ENCODE results near the gene MET. TPM values are rescaled to one million over a fixed set of nuclear protein-coding genes. Genes with fewer than 3 reads are reported as not detected.

The MET gene
- polyA plus RNA-seq, 2 donors, result 1.2 to 2.1 TPM

DNA sequence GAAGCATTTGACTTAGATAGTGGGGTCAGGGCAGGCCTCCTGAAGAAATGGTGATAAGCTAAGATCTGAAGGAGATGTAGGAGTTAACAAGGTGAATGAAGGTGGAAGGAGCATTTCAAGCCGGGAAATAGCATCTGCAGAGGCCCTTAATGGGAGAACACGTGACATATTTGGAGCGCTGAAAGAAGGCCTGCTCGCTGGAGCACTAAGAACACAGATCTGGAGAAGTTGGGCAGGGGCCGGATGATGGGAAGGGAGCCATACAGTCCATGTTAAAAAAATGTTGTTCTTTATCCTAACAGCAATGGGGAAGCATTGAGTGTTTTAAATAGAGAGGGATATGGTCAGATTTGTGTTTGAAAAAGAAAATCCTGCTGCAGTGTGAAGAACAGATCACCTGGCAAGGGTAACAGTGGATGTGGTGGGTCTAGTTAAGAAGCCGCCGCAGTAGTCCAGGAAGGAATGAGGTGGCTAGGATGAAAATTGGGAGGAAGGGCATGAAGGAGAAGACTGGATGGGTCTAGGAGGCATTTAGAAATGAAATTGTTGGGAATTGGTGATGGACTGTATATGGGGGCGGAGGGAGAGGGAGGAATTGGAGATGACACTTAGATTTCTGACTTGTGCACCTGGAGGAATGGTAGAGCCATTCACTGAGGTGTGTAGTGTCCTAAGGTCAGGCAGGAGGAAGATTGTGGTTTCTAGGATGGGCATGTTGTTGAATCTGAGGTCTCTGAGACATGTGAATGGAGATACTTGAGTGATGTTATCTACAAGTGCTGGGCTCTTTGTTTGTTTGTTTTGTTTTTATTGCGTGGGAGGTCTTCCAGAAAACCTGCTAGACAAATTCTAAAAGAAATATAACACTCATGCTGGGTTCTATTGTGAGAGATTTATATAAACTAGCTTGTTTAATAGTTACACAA, 58.4 kb downstream of the MET start:
- H3K4me1 ChIP-seq (ENCODE audit: control insufficient read depth in 2 of 2, insufficient read depth in 2 of 2, low read length in 1 of 2), result no peaks in the 10 kb centered on the region
- WGBS, 2 donors, result 94 to 96% methylated on average over 9 of the region's 9 CpGs

DNA sequence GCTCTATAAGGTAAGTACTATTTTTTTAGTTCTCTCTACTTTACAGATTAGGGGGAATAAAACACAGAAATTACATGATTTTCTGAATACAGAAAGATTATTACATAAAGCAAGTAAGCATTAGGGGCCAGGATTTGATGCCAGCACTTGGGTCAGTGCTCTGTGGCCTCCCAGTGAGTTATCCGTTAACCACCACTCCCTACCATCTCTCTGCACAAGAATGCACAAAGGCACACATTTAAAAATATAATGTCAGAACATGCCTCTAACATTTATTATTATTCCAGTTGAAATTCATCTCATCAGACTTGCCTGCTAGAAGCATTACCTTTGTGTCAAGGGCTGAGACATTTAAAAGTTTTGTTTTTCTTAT, 59.0 kb downstream of the MET start:
- Histone ChIP-seq H3K9me3 (ENCODE audit: control insufficient read depth in 2 of 2, insufficient read depth in 1 of 2, low read depth in 1 of 2, low read length in 1 of 2) (no peaks in the 10 kb centered on the region), H3K4me3 (ENCODE audit: low read depth in 1 of 2, low read length in 2 of 2) (no peak overlapping the region), H3K4me1 (ENCODE audit: control insufficient read depth in 2 of 2, insufficient read depth in 2 of 2, low read length in 1 of 2) (no peaks in the 10 kb centered on the region), H3K36me3 (ENCODE audit: control insufficient read depth in 2 of 2, insufficient read depth in 2 of 2, low read length in 1 of 2) (no peaks in the 10 kb centered on the region), H3K27ac (ENCODE audit: low read depth in 2 of 2, low read length in 1 of 2) (no peak overlapping the region), H3K27me3 (ENCODE audit: control insufficient read depth in 1 of 2, insufficient read depth in 2 of 2, low read length in 2 of 2) (no peaks in the 10 kb centered on the region)
- 77 to 84% methylated on average over 1 of the region's 1 CpG for WGBS, 2 donors

More for the DNA sequence above, 58.4 kb downstream of the MET start:
- Histone ChIP-seq H3K9me3 (ENCODE audit: control insufficient read depth in 2 of 2, insufficient read depth in 1 of 2, low read depth in 1 of 2, low read length in 1 of 2) (no peaks in the 10 kb centered on the region), H3K4me3 (ENCODE audit: low read depth in 1 of 2, low read length in 2 of 2) (no peak overlapping the region), H3K27me3 (ENCODE audit: control insufficient read depth in 1 of 2, insufficient read depth in 2 of 2, low read length in 2 of 2) (no peaks in the 10 kb centered on the region), H3K27ac (ENCODE audit: low read depth in 2 of 2, low read length in 1 of 2) (no peak overlapping the region), H3K36me3 (ENCODE audit: control insufficient read depth in 2 of 2, insufficient read depth in 2 of 2, low read length in 1 of 2) (no peaks in the 10 kb centered on the region)

DNA sequence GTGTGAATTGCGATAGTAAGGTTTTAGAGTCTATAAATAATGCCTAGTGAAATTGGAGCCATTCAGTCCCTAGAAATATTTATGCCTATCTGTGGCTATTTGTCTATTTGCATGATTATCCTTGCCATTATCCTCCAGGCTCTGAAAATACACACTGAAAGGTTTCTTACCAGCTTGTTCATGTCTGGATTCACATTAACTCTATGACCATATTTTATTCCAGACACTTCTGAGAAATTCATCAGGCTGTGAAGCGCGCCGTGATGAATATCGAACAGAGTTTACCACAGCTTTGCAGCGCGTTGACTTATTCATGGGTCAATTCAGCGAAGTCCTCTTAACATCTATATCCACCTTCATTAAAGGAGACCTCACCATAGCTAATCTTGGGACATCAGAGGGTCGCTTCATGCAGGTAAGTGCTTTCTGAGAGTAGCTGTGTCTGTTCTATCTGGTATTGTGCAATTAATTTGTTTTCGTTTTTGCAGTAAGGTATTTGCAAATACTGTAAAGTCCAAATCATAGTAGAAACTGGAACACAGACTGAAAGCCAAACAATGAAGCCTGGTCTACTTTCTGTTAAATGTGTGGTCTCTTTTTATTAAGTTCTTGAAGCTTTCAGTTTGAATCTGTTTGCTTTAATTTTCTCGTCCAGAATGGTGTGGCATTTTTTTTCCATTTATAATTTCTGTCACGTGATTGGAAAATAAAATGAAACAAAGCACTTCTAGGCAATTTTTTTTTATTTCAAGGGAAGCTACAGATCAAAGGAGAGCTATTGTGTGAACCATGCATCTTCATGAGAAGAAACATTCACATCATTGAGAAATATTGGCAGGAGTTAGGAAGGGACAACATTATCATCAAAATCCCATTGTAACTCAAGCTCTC, 59.7 kb downstream of the MET start:
- Histone ChIP-seq H3K27me3 (ENCODE audit: control insufficient read depth in 1 of 2, insufficient read depth in 2 of 2, low read length in 2 of 2) (no peaks in the 10 kb centered on the region), H3K27ac (ENCODE audit: low read depth in 2 of 2, low read length in 1 of 2) (no peak overlapping the region), H3K4me1 (ENCODE audit: control insufficient read depth in 2 of 2, insufficient read depth in 2 of 2, low read length in 1 of 2) (no peaks in the 10 kb centered on the region), H3K9me3 (ENCODE audit: control insufficient read depth in 2 of 2, insufficient read depth in 1 of 2, low read depth in 1 of 2, low read length in 1 of 2) (no peaks in the 10 kb centered on the region), H3K36me3 (ENCODE audit: control insufficient read depth in 2 of 2, insufficient read depth in 2 of 2, low read length in 1 of 2) (no peaks in the 10 kb centered on the region), H3K4me3 (ENCODE audit: low read depth in 1 of 2, low read length in 2 of 2) (no peak overlapping the region)
- WGBS, 2 donors, result 68 to 74% methylated on average over 12 of the region's 12 CpGs

- Histone ChIP-seq H3K36me3 (ENCODE audit: control insufficient read depth in 2 of 2, insufficient read depth in 2 of 2, low read length in 1 of 2) (no peaks in the 10 kb centered on the region), H3K4me3 (ENCODE audit: low read depth in 1 of 2, low read length in 2 of 2) (no peak overlapping the region), H3K27ac (ENCODE audit: low read depth in 2 of 2, low read length in 1 of 2) (no peak overlapping the region), H3K27me3 (ENCODE audit: control insufficient read depth in 1 of 2, insufficient read depth in 2 of 2, low read length in 2 of 2) (no peaks in the 10 kb centered on the region), H3K4me1 (ENCODE audit: control insufficient read depth in 2 of 2, insufficient read depth in 2 of 2, low read length in 1 of 2) (no peaks in the 10 kb centered on the region), H3K9me3 (ENCODE audit: control insufficient read depth in 2 of 2, insufficient read depth in 1 of 2, low read depth in 1 of 2, low read length in 1 of 2) (no peaks in the 10 kb centered on the region)
- 59 to 60% methylated on average over 7 of the region's 7 CpGs for WGBS, 2 donors
Measured at GRCh38 chr7:116732788-116733694, 61.0 kb downstream of the MET start.

DNA sequence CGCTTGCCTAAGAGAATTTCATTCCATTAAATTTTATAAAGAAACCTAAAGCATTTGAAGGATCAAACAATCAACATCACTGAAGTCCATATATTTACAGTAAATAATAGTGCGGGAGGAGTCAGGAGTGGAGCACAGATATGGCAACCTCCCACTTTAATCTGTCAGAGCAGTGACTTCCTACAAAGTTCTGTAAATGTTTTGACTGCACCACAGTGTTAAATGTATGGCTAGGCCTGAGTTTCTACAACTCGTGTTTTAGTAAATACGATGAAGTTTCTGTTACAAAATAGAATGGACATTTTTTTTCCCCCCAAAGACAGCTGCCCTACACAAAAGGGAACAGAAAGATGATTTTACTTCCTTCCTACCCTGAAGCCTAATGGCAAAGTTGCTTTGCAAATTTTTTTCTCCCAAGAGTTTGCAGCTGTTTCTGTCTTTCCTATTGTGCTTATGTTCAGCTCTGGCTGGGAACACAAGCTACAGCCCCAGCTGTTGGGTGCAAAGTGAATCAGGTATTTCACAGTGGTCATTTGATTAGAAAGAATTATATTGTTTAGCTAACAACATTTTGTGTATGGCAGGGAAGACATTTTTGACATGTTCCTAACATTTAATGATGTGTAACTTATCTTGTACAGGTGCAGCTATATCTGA, 62.1 kb downstream of the MET start:
- Histone ChIP-seq H3K27ac (ENCODE audit: low read depth in 2 of 2, low read length in 1 of 2) (no peak overlapping the region), H3K27me3 (ENCODE audit: control insufficient read depth in 1 of 2, insufficient read depth in 2 of 2, low read length in 2 of 2) (no peaks in the 10 kb centered on the region), H3K36me3 (ENCODE audit: control insufficient read depth in 2 of 2, insufficient read depth in 2 of 2, low read length in 1 of 2) (no peaks in the 10 kb centered on the region), H3K4me1 (ENCODE audit: control insufficient read depth in 2 of 2, insufficient read depth in 2 of 2, low read length in 1 of 2) (no peaks in the 10 kb centered on the region), H3K9me3 (ENCODE audit: control insufficient read depth in 2 of 2, insufficient read depth in 1 of 2, low read depth in 1 of 2, low read length in 1 of 2) (no peaks in the 10 kb centered on the region), H3K4me3 (ENCODE audit: low read depth in 1 of 2, low read length in 2 of 2) (no peak overlapping the region)
- WGBS, 2 donors, result 46 to 52% methylated on average over 4 of the region's 4 CpGs

DNA sequence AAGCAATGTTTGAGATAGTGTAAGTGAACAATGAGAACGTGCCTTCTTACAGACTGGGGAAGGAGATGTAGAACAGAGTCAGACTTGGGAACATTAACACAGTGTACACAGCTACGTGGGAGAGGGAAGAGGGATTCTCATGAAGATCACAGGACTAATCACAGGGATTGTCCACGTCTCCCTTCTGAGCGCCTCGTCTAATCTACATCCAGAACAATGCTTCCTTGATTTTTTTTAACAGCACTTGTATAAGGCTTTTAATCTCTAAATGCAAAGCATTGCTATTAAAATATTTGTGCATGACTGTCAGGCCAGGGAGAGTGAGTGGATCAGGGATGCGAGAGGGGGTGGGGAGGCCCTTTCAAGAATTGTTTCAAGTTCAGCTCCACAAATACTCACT, 62.7 kb downstream of the MET start:
- 73 to 79% methylated on average over 6 of the region's 6 CpGs for WGBS, 2 donors
- Histone ChIP-seq H3K9me3 (ENCODE audit: control insufficient read depth in 2 of 2, insufficient read depth in 1 of 2, low read depth in 1 of 2, low read length in 1 of 2) (no peaks in the 10 kb centered on the region), H3K36me3 (ENCODE audit: control insufficient read depth in 2 of 2, insufficient read depth in 2 of 2, low read length in 1 of 2) (no peaks in the 10 kb centered on the region), H3K4me1 (ENCODE audit: control insufficient read depth in 2 of 2, insufficient read depth in 2 of 2, low read length in 1 of 2) (no peaks in the 10 kb centered on the region), H3K27ac (ENCODE audit: low read depth in 2 of 2, low read length in 1 of 2) (no peak overlapping the region), H3K27me3 (ENCODE audit: control insufficient read depth in 1 of 2, insufficient read depth in 2 of 2, low read length in 2 of 2) (no peaks in the 10 kb centered on the region), H3K4me3 (ENCODE audit: low read depth in 1 of 2, low read length in 2 of 2) (no peak overlapping the region)

DNA sequence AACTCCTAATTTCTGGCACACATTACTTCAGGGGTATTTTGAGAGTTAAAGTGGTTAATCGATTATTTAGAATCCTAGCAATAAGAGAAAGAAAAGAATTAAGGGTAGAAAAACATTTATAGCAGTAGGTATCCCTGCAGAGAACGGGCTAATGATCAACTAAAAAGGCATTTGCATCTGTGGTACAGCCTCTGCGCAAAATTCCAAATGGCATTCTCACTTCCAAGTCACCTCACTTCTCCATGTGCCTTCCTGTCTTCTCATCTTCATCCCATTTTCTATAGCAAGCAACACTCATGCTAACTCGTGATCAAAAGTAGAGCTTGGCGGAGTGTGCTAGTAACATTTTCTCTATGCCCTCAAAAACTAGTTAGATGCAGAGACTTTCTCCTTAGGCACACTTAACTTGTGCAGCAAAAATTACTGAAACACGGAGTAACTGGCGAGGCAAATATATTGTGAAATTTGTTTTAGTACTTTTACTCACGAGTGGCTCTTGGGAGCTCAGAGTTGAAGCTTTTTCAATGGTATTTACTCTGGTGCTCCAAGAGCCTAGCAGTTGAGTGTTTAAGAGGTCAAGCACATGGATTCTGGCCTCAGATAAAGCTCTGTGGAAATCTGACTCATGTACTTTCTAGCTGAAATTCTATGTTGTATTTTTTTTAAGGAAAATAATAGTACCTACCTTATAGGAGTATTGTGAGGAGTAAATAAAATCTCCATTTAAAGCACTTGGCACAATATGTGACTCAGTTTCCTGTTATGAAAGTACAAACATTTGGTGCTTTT, 65.1 kb downstream of the MET start:
- WGBS, 2 donors, result 87 to 89% methylated on average over 8 of the region's 8 CpGs
- no peaks in the 10 kb centered on the region for H3K27me3 ChIP-seq (ENCODE audit: control insufficient read depth in 1 of 2, insufficient read depth in 2 of 2, low read length in 2 of 2)
- H3K36me3 ChIP-seq (ENCODE audit: control insufficient read depth in 2 of 2, insufficient read depth in 2 of 2, low read length in 1 of 2), result no peaks in the 10 kb centered on the region
- H3K27ac ChIP-seq (ENCODE audit: low read depth in 2 of 2, low read length in 1 of 2), result no peak overlapping the region
- H3K4me1 ChIP-seq (ENCODE audit: control insufficient read depth in 2 of 2, insufficient read depth in 2 of 2, low read length in 1 of 2), result peaks cover 2 to 7% of the 10 kb centered on the region in 2 donors
- H3K9me3 ChIP-seq (ENCODE audit: control insufficient read depth in 2 of 2, insufficient read depth in 1 of 2, low read depth in 1 of 2, low read length in 1 of 2), result no peaks in the 10 kb centered on the region
- no peak overlapping the region for H3K4me3 ChIP-seq (ENCODE audit: low read depth in 1 of 2, low read length in 2 of 2)

GRCh38 chr7:116738378-116738777, 66.4 kb downstream of the MET start:
- 66 to 76% methylated on average over 1 of the region's 1 CpG for WGBS, 2 donors
- H3K27ac ChIP-seq (ENCODE audit: low read depth in 2 of 2, low read length in 1 of 2), result no peak overlapping the region
- H3K4me3 ChIP-seq (ENCODE audit: low read depth in 1 of 2, low read length in 2 of 2), result no peak overlapping the region
- no peaks in the 10 kb centered on the region for H3K36me3 ChIP-seq (ENCODE audit: control insufficient read depth in 2 of 2, insufficient read depth in 2 of 2, low read length in 1 of 2)
- H3K9me3 ChIP-seq (ENCODE audit: control insufficient read depth in 2 of 2, insufficient read depth in 1 of 2, low read depth in 1 of 2, low read length in 1 of 2), result no peaks in the 10 kb centered on the region
- peaks cover 2 to 7% of the 10 kb centered on the region in 2 donors for H3K4me1 ChIP-seq (ENCODE audit: control insufficient read depth in 2 of 2, insufficient read depth in 2 of 2, low read length in 1 of 2)
- no peaks in the 10 kb centered on the region for H3K27me3 ChIP-seq (ENCODE audit: control insufficient read depth in 1 of 2, insufficient read depth in 2 of 2, low read length in 2 of 2)
